Subcutaneous abdominal adipose tissue (tissue), 5 donors: ENCODE measurements around the gene KANK3.
"Not testable (repeated sequence)": the region's sequence is repeated elsewhere in the genome, so short reads cannot be mapped to it uniquely, and the experiment has no call there.

Source experiments
- H3K27ac ChIP-seq: one replicate; pipeline ENCODE4 v1.7.0; 2013; ENCODE audit warnings: low read depth, mild to moderate bottlenecking, inconsistent platforms, low read length, moderate library complexity
- H3K27me3 ChIP-seq, 5 donors: one replicate each; pipeline ENCODE4 v1.7.0; 2013; ENCODE audit warnings: low read length in 5 of 5, inconsistent platforms in 1 of 5; ENCODE audit not compliant: control insufficient read depth in 5 of 5, insufficient read depth in 4 of 5
- H3K36me3 ChIP-seq, 5 donors: one replicate each; pipeline ENCODE4 v1.7.0; 2013; ENCODE audit warnings: low read length in 5 of 5; ENCODE audit not compliant: control insufficient read depth in 5 of 5, insufficient read depth in 5 of 5
- H3K4me1 ChIP-seq, 5 donors: one replicate each; pipeline ENCODE4 v1.7.0; 2013; ENCODE audit warnings: low read length in 5 of 5, mild to moderate bottlenecking in 3 of 5, moderate library complexity in 1 of 5; ENCODE audit not compliant: control insufficient read depth in 5 of 5, insufficient read depth in 5 of 5
- H3K4me3 ChIP-seq, 5 donors: one replicate each; pipeline ENCODE4 v1.7.0; 2013; ENCODE audit warnings: low read length in 5 of 5, low read depth in 1 of 5
- H3K9ac ChIP-seq, 5 donors: one replicate each; pipeline ENCODE4 v1.7.0; 2013; ENCODE audit warnings: low read length in 5 of 5, mild to moderate bottlenecking in 4 of 5, moderate library complexity in 3 of 5
- H3K9me3 ChIP-seq, 5 donors: one replicate each; pipeline ENCODE4 v1.7.0; 2013; ENCODE audit warnings: low read length in 5 of 5; ENCODE audit not compliant: control insufficient read depth in 5 of 5
- donor health status: healthy.
- donor health status: healthy.
- donor health status: healthy.
- donor health status: healthy.
- donor health status: healthy.

KANK3 gene

GRCh38 chr19:8358948-8359347, 15.9 kb upstream of the KANK3 start:
- peaks cover 0 to 5% (median 0%) of the 10 kb centered on the region in 5 donors for H3K9me3 ChIP-seq
- no peak overlapping the region for H3K9ac ChIP-seq
- no peak overlapping the region for H3K27ac ChIP-seq
- H3K36me3 ChIP-seq, result no peaks in the 10 kb centered on the region
- H3K4me1 ChIP-seq, result peaks cover 13 to 38% (median 29%) of the 10 kb centered on the region in 5 donors
- no peak overlapping the region for H3K4me3 ChIP-seq
- H3K27me3 ChIP-seq, result no peaks in the 10 kb centered on the region

- peaks cover 7 to 38% (median 27%) of the 10 kb centered on the region in 5 donors for H3K4me1 ChIP-seq
- no peaks in the 10 kb centered on the region for H3K36me3 ChIP-seq
Observed at GRCh38 chr19:8357007-8357521, 14.0 kb upstream of the KANK3 start.

GRCh38 chr19:8355631-8356402, 12.8 kb upstream of the KANK3 start:
- Histone ChIP-seq H3K27ac (peak overlapping the region; percentile 51), H3K9ac (no peak overlapping the region)

More at GRCh38 chr19:8357007-8357521, 14.0 kb upstream of the KANK3 start:
- no peak overlapping the region for H3K4me3 ChIP-seq
- no peak overlapping the region for H3K9ac ChIP-seq
- no peak overlapping the region for H3K27ac ChIP-seq
- H3K9me3 ChIP-seq, result peaks cover 0 to 5% (median 0%) of the 10 kb centered on the region in 5 donors
- no peaks in the 10 kb centered on the region for H3K27me3 ChIP-seq

GRCh38 chr19:8352845-8353244, 9.8 kb upstream of the KANK3 start:
- H3K27me3 ChIP-seq, H3K9ac ChIP-seq: not testable (repeated sequence)
- peak overlapping the region; percentile 29 for H3K27ac ChIP-seq

More at GRCh38 chr19:8355631-8356402, 12.8 kb upstream of the KANK3 start:
- peaks cover 2 to 33% (median 21%) of the 10 kb centered on the region in 5 donors for H3K4me1 ChIP-seq
- H3K27me3 ChIP-seq, result no peaks in the 10 kb centered on the region
- H3K36me3 ChIP-seq, result no peaks in the 10 kb centered on the region
- no peak overlapping the region for H3K4me3 ChIP-seq
- peaks cover 0 to 5% (median 0%) of the 10 kb centered on the region in 5 donors for H3K9me3 ChIP-seq

GRCh38 chr19:8352134-8352827, 9.2 kb upstream of the KANK3 start:
- H3K9me3 ChIP-seq, result peaks cover 0 to 5% (median 0%) of the 10 kb centered on the region in 5 donors

More at GRCh38 chr19:8352845-8353244, 9.8 kb upstream of the KANK3 start:
- H3K9me3 ChIP-seq, H3K4me3 ChIP-seq, H3K36me3 ChIP-seq: not testable (repeated sequence)
- peaks cover 2 to 44% (median 28%) of the 10 kb centered on the region in 5 donors for H3K4me1 ChIP-seq

GRCh38 chr19:8349629-8350372, 6.7 kb upstream of the KANK3 start:
- peaks cover 0 to 36% (median 26%) of the 10 kb centered on the region in 5 donors for H3K4me1 ChIP-seq
- H3K36me3 ChIP-seq, H3K9me3 ChIP-seq, H3K9ac ChIP-seq, H3K4me3 ChIP-seq, H3K27ac ChIP-seq, H3K27me3 ChIP-seq: not testable (repeated sequence)

More at GRCh38 chr19:8352134-8352827, 9.2 kb upstream of the KANK3 start:
- Histone ChIP-seq H3K4me3 (no peak overlapping the region), H3K36me3 (no peaks in the 10 kb centered on the region), H3K9ac (peak overlapping the region in 1 of 5 donors; percentile 18), H3K27me3 (no peaks in the 10 kb centered on the region), H3K4me1 (peaks cover 2 to 48% (median 32%) of the 10 kb centered on the region in 5 donors), H3K27ac (peak overlapping the region; percentile 29)

- Histone ChIP-seq H3K36me3 (no peaks in the 10 kb centered on the region), H3K9ac (no peak overlapping the region), H3K27ac (no peak overlapping the region), H3K4me1 (peaks cover 2 to 43% (median 34%) of the 10 kb centered on the region in 5 donors), H3K4me3 (peak overlapping the region; percentile 22 to 77 (median 32)), H3K9me3 (no peaks in the 10 kb centered on the region), H3K27me3 (no peaks in the 10 kb centered on the region)
Observed at GRCh38 chr19:8343483-8343844, 402 bp upstream of the KANK3 start.

- Histone ChIP-seq H3K27ac (peak overlapping the region; percentile 89), H3K27me3 (no peaks in the 10 kb centered on the region), H3K9ac (peak overlapping the region in 3 of 5 donors; percentile 61 to 92 (median 66)), H3K36me3 (no peaks in the 10 kb centered on the region), H3K9me3 (no peaks in the 10 kb centered on the region), H3K4me1 (peaks cover 2 to 48% (median 26%) of the 10 kb centered on the region in 5 donors), H3K4me3 (peak overlapping the region in 4 of 5 donors; percentile 24 to 77 (median 72))
Observed at GRCh38 chr19:8342316-8342683, 762 bp downstream of the KANK3 start.

GRCh38 chr19:8341504-8341903, 1.6 kb downstream of the KANK3 start:
- not testable (repeated sequence) for H3K36me3 ChIP-seq, H3K27me3 ChIP-seq, H3K9me3 ChIP-seq
- H3K27ac ChIP-seq, result peak overlapping the region; percentile 89
- peaks cover 2 to 52% (median 26%) of the 10 kb centered on the region in 5 donors for H3K4me1 ChIP-seq
- H3K4me3 ChIP-seq, result peak overlapping the region in 3 of 5 donors; percentile 68 to 77 (median 76)
- H3K9ac ChIP-seq, result peak overlapping the region in 2 of 5 donors; percentile 66 to 92
